GM18502 (cell line): ENCODE measurements around the gene YJEFN3.

Source experiments
- ATAC-seq: cut with Tn5 transposase; IDR thresholded peaks from one replicate; pipeline ENCODE4 v1.9.1; 2021; ENCODE audit warnings: mild to moderate bottlenecking; ENCODE audit not compliant: unreplicated experiment, poor library complexity

Gene YJEFN3

GRCh38 chr19:19535311-19536191 lies 6.8 kb downstream of the YJEFN3 start:
- no peak for ATAC-seq

DNA sequence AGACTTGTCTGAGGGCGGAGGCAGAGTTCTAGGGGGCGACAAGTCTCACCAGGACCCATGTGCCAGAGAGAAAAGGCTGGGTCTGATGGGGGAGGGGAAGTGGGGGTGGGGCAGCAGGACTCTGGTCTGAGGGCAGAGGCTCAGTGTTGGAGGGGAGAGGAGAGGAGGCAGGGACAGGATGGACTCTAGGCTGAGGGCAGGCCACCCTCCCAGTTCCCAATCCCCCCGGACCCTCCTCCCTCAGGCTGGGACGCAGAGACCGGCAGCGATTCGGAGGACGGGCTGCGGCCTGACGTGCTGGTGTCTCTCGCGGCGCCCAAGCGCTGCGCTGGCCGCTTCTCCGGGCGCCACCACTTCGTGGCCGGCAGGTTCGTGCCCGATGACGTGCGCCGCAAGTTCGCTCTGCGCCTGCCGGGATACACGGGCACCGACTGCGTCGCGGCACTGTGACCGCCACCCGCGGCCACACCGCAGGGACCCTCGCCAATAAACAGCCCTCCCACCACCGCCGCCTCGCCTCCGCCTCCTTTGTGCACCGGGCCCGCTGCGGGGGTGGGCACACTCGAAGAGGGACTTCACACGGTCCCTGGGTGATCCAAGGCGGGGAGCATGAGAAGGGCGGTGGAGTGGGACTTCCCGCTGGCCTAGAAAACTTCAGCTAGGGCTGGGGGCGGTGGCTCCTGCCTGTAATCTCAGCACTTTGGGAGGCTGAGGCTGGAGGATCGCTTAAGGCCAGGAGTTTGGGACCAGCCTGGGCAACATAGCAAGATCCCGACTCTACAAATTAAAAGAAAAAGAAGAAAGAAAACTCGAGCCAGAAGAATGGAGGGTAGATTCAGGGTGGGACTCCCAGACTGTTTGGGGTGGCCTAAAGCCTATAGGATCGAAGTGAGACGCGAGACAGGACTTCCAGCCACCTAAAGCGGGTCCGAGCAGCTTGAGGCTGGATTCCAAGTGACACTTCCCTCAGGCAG lies 8.7 kb downstream of the YJEFN3 start:
- no peak for ATAC-seq

- ATAC-seq = no peak
These were observed 9.5 kb downstream of the YJEFN3 start, which contains the start of gene CILP2 for GRCh38 chr19:19538061-19538784. Gene CILP2 (plus strand): TSS chr19:19538265. CDS start chr19:19538350, 85 bp downstream.

DNA sequence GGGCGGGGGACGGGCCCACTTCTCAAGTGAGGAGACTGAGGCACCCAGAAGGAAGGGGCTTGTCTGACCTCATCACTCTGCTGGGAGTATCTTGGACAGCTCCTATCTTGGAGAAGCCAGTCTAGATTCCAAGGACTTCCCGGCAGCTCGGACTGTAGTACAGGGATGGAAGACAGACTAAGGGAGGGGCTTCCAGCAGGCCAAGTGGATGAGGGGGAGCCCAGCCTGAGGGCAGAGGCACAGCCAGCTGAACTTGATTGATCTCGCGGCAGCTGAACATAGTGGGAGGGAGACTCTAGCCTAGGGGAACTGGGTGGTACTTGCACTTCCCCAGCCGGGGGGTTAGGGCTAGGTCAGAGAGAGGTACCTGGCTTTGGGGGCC lies 10.1 kb downstream of the YJEFN3 start:
- ATAC-seq = no peak

DNA sequence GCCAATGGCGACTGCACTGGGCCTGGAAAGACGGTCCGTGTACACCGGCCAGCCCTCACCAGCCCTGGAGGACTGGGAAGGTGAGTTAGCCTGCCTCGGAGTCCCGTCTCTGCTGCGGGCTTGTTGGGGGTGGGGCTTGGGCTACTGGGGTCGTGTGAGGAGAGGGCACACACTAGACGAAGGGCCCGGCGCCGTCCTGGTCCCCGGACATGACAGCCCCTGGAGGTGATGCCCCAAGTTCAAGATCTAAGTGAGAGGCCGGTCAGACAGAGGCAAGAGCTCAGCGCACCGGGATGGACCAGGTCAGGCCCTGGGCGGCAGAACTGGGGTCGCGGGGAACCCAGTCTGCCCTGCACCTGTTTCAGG lies 11.0 kb downstream of the YJEFN3 start:
- ATAC-seq = no peak

- no peak for ATAC-seq
These were observed 11.5 kb downstream of the YJEFN3 start for GRCh38 chr19:19540064-19540714.

DNA sequence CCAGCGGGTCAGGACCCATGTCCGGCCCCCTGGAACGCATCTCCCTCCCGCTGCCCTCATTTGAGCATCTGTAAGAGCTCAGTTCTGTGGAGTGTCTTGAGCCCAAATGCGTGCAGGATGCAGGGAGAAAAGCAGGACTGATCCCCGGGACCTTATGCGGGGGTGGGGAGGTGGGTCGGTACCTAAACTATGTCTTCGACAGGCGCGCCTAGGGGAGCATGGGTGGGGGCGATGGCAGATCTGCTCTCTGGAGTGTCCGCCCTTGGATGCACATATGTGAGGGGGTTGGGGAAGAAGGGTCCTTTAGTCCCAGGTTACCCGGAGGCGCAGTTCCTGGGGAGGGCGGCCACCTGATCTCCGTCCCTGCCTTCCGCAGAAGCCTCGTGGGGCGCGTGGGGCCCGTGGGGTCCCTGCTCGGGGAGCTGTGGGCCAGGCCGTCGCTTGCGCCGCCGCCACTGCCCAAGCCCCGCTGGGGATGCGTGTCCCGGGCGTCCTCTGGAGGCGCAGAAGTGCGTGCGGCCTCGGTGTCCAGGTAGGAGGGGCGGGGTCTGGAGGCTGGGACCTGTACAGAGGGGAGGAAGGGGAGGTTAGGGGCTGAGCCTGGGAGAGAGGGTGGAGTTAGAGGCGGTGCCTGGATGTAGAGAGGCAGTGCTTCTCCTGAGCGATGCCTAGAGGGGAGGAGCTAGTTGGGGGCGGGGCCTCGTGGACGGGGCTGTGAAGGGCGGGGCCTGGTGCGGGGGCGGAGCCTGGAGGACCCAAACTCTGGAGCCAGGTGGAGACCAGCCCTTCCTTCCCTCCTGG lies 12.2 kb downstream of the YJEFN3 start:
- peak; percentile 58 for ATAC-seq

- ATAC-seq = no peak
These were observed 12.9 kb downstream of the YJEFN3 start for GRCh38 chr19:19541616-19542015.

GRCh38 chr19:19542507-19542906 lies 13.8 kb downstream of the YJEFN3 start:
- no peak for ATAC-seq

- ATAC-seq = no peak
These were observed 14.4 kb downstream of the YJEFN3 start for GRCh38 chr19:19543101-19543500.

GRCh38 chr19:19543640-19544039 lies 14.9 kb downstream of the YJEFN3 start:
- no peak for ATAC-seq

DNA sequence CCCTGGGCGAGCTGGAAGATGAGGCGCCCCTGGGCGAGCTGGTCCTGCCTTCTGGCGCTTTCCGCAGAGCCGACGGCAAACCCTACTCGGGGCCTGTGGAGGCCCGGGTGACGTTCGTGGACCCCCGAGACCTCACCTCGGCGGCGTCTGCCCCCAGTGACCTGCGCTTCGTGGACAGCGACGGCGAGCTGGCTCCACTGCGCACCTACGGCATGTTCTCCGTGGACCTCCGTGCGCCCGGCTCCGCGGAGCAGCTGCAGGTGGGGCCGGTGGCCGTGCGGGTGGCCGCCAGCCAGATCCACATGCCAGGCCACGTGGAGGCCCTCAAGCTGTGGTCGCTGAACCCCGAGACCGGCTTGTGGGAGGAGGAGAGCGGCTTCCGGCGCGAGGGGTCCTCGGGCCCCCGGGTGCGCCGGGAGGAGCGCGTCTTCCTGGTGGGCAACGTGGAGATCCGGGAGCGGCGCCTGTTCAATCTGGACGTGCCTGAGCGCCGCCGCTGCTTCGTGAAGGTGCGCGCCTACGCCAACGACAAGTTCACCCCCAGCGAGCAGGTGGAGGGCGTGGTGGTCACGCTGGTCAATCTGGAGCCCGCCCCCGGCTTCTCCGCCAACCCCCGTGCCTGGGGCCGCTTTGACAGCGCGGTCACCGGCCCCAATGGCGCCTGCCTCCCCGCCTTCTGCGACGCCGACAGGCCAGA lies 15.7 kb downstream of the YJEFN3 start:
- ATAC-seq = no peak

DNA sequence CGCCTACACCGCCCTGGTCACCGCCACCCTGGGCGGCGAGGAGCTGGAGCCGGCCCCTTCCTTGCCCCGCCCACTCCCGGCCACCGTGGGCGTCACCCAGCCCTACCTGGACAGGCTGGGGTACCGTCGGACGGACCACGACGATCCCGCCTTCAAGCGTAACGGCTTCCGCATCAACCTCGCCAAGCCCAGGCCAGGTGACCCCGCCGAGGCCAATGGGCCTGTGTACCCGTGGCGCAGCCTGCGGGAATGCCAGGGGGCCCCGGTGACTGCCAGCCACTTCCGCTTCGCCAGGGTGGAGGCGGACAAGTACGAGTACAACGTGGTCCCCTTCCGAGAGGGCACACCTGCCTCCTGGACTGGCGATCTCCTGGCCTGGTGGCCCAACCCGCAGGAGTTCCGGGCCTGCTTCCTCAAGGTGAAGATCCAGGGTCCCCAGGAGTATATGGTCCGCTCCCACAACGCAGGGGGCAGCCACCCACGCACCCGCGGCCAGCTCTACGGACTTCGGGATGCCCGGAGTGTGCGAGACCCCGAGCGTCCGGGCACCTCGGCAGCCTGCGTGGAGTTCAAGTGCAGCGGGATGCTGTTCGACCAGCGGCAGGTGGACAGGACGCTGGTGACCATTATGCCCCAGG lies 16.4 kb downstream of the YJEFN3 start:
- ATAC-seq = no peak

DNA sequence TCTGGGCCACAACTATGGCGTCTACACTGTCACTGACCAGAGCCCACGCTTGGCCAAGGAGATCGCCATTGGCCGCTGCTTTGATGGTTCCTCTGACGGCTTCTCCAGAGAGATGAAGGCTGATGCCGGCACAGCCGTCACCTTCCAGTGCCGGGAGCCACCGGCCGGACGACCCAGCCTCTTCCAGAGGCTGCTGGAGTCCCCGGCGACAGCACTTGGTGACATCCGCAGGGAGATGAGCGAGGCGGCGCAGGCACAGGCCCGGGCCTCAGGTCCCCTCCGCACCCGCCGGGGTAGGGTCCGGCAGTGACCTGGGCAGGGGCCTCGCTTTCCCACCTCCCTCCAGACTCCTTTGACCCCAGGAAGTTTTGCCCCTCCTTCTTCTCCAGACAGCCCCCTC lies 17.0 kb downstream of the YJEFN3 start:
- no peak for ATAC-seq

DNA sequence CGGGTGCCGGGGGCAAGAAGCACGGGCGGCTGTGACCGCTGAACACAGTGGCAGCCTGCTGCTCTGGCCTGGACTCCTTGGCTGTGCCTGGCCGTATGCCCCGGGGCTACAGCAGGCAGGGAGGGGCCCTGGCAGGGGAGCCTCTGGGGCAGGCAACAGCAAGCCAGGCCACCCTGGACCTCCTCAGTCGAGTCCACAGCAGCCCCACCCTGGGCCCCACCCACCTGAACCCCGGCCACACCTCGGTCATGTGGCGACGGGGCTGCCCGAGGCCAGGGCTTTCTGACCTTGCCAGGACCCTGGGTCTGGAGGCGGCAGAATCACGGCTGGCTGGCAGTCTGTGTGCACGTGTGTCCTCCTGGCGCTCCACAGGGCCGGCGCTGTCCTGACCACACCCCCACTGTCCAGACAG lies 18.0 kb downstream of the YJEFN3 start:
- no peak for ATAC-seq

DNA sequence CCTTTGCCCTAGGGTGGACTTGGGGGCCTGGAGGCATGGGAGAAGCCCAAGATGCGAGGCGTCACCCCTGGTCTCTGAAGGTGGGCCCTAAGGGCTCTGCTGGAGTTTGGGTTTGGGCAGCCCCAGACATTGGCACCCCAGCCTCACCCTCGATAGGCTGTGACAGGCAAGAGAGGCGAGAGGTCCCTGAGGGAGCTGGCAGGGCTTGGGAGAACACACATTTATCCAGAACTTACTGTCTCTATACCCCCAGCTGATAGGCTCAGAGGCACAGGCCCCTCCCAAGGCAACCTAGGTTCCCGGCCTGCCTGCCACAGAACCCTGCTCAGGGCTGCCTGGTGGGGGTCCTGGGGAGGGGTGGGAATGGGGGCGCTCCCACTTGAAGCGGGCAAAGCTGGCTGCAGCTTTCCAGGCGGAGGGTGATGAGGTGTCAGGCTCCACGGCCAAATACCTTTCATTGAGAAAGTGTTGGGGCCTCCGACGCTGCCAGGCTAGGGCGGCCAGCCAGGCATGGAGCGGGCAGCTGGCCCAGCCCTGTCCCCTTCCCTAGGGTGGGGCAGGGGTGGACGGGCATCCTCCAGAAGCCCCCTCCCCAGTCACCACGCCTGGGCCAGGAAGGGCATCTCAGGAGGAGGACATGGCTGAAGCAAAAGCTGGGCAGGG lies 19.1 kb downstream of the YJEFN3 start:
- ATAC-seq = no peak

GRCh38 chr19:19548915-19549759 lies 20.4 kb downstream of the YJEFN3 start:
- no peak for ATAC-seq
